HCT116 (cell line): ENCODE data around the gene TMEM123.

ENCODE experiments used
- CBX3 ChIP-seq: IDR thresholded peaks from 2 replicates; pipeline ENCODE4 v1.6.1; 2012; ENCODE audit warnings: low read depth
- CTCF ChIP-seq, 3 experiments: fragments of 200-600 bp in 1 of 3; sonication (generic) in 1 of 3; IDR thresholded peaks in 2 of 3; conservative IDR thresholded peaks in 1 of 3; 2 replicates each; pipeline ENCODE4 v1.5.1; 2012 to 2017; ENCODE audit warnings: low read depth in 2 of 3, low read length in 2 of 3, antibody characterized with exemption in 1 of 3, borderline replicate concordance in 1 of 3, control low read depth in 1 of 3, mild to moderate bottlenecking in 1 of 3, mixed read lengths in 1 of 3, mixed run types in 1 of 3, moderate library complexity in 1 of 3; ENCODE audit not compliant: insufficient read depth in 1 of 3
- EGR1 ChIP-seq: IDR thresholded peaks from 2 replicates; pipeline ENCODE4 v1.6.1; 2012; ENCODE audit warnings: low read depth
- ELF1 ChIP-seq: IDR thresholded peaks from 2 replicates; pipeline ENCODE4 v1.6.1; 2012; ENCODE audit warnings: low read depth, borderline replicate concordance
- EZH2 ChIP-seq: fragments of 200-600 bp; sonication (generic); IDR thresholded peaks from 2 replicates; pipeline ENCODE4 v1.6.1; 2017; ENCODE audit warnings: antibody characterized with exemption, mixed run types
- EZH2phosphoT487 ChIP-seq: fragments of 200-600 bp; IDR thresholded peaks from 2 replicates; pipeline ENCODE4 v1.6.1; 2018; ENCODE audit warnings: antibody characterized with exemption, borderline replicate concordance
- POLR2A ChIP-seq: IDR thresholded peaks from 2 replicates; pipeline ENCODE4 v1.7.0; 2011; ENCODE audit warnings: borderline replicate concordance; ENCODE audit not compliant: insufficient read depth, insufficient read length; ENCODE audit errors: extremely low read depth
- REST ChIP-seq: IDR thresholded peaks from 2 replicates; pipeline ENCODE4 v1.6.1; 2012; ENCODE audit warnings: low read depth
- YY1 ChIP-seq: IDR thresholded peaks from 2 replicates; pipeline ENCODE4 v1.6.1; 2011; ENCODE audit warnings: low read length, low read depth, moderate library complexity, mild to moderate bottlenecking; ENCODE audit not compliant: insufficient replicate concordance; ENCODE audit errors: extremely low read depth
- ZBTB33 ChIP-seq: IDR thresholded peaks from 2 replicates; pipeline ENCODE4 v1.6.1; 2011; ENCODE audit warnings: mild to moderate bottlenecking, low read length, moderate library complexity; ENCODE audit not compliant: insufficient replicate concordance; ENCODE audit errors: extremely low read depth
- ZNF274 ChIP-seq: fragments of 200-500 bp; sonication (Bioruptor generic); IDR thresholded peaks from 2 replicates; pipeline ENCODE4 v1.6.1; 2014; ENCODE audit warnings: mild to moderate bottlenecking, low read depth, low read length, inconsistent platforms

- TF ChIP-seq CTCF (IDR thresholded peaks at IDR 0.05 in 2 of 3, conservative IDR thresholded peaks at IDR 0.05 in 1 of 3; ENCODE audit: borderline replicate concordance in 1 of 3, insufficient read depth in 1 of 3, low read depth in 2 of 3, low read length in 2 of 3) (no peak), CBX3 (no peak), POLR2A (no peak), REST (no peak), EZH2phosphoT487 (no peak), ELF1 (no peak), EGR1 (peak; percentile 50; the same call in 1 of the 2 replicates), ZNF274 (no peak), EZH2 (no peak), YY1 (no peak), ZBTB33 (no peak)
These were observed 104.8 kb downstream of the TMEM123 start for GRCh38 chr11:102347462-102348370.
